Hematopoietic multipotent progenitor cell treated with erythropoietin and hydrocortisone succinate and interleukin-3 and kit ligand, for 15 days (in vitro differentiated cells): ENCODE measurements around the gene USP17L10.
"Not testable (repeated sequence)": the region's sequence is repeated elsewhere in the genome, so short reads cannot be mapped to it uniquely, and the experiment has no call there.

ENCODE experiments used
- DNase-seq: peaks from one replicate; pipeline ENCODE4 v3.0.0-alpha.2; 2015; ENCODE audit warnings: low spot score

USP17L10 gene, protein sequence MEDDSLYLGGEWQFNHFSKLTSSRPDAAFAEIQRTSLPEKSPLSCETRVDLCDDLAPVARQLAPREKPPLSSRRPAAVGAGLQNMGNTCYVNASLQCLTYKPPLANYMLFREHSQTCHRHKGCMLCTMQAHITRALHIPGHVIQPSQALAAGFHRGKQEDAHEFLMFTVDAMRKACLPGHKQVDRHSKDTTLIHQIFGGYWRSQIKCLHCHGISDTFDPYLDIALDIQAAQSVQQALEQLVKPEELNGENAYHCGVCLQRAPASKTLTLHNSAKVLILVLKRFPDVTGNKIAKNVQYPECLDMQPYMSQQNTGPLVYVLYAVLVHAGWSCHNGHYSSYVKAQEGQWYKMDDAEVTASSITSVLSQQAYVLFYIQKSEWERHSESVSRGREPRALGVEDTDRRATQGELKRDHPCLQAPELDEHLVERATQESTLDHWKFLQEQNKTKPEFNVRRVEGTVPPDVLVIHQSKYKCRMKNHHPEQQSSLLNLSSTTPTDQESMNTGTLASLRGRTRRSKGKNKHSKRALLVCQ

DNA sequence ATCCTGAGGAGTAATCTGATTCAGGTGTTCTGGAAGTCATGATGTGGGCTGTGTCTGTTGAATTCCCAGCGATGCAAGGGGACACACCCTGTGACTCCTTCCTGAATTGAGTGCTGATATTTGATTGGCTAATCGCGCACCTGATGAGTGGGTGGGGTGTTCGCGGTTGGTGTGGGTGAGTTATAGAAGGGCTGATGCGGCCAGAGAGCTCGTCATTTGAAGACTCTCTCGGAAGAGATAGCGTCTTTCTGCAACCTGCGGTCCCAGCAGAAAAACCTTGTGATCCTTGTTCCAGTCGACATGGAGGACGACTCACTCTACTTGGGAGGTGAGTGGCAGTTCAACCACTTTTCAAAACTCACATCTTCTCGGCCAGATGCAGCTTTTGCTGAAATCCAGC lies at the start of gene USP17L10:
USP17L10 (plus strand) TSS at position 301 of the 400 bp plus-strand sequence; CDS start at position 301, 0 bp downstream.
- DNase-seq, result not testable (repeated sequence)

DNA sequence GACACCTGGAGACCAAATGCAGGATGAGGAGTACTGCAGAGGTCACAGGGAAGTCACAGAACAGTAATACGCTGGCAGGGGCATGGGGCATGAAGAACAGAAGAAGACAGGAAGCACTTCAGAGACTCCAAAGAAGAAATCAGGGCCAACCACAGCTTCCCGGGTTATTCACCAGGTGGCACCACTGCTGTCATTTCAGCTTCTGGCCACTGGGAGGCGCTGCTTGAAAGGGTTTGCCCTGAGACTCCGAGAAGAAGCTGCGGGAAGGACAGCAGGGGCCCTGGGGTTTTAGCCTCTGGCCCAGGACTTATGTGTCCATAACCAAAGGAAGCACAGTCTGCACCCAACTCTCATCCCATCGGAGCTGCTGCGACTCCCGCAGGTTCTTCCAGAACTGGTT lies 44.5 kb upstream of the USP17L10 start:
- DNase-seq, result not testable (repeated sequence)

DNA sequence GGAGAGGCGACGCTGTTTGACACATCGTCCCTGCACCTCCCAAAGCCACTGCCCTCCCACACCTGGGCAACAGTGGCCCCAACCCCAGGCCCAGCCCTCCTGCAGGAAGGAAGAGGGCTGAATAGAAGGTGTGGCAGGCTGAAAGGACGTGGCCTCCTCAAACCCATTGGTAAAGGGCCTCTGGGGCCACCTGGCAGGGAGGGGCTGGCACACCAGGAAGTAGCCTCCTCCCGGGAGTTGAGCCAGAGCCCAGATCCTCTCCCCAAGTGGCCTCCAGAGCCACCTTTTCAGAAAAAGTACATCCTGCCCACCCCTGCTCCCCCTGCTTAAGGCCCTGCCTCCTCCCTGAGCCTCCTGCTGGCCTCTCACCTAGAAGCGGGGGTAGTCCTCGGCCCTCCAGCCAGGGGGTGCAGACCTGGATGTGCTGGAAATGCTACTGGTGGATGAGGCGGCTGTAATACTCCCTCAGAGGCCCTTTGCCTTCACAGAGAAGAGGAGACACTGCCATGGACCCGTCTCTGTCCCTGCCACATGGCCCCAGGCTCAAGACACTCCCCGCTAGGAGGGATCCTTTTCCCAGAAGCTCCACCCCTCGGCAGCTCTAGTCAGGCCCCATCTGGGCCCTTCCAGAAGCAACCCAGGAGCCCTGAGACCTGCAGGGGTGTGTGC lies 40.5 kb upstream of the USP17L10 start, which contains the start of gene FAM90A26:
FAM90A26 (plus strand) TSS at position 619 of the 669 bp plus-strand sequence. CDS start 2,764 bp downstream, outside the sequence.
- not testable (repeated sequence) for DNase-seq

DNA sequence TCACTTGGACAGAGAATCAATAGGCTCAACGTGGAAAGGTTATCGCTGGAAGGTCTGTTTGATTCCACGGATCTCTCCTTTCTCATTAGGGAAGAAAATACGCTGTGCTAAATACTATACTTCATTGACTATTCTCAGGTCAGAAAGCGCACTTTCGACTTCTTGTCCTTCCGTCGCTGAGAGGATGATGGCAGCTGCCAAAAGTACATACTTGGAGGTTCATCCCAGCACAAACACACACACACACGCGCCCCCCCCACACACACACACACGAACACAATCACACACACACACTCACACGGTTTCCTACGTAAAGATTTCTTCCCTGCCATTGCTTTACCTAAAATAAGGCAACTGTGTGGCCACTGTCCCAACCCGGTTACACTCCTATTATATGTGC lies 4.2 kb downstream of the USP17L10 start:
- not testable (repeated sequence) for DNase-seq

DNA sequence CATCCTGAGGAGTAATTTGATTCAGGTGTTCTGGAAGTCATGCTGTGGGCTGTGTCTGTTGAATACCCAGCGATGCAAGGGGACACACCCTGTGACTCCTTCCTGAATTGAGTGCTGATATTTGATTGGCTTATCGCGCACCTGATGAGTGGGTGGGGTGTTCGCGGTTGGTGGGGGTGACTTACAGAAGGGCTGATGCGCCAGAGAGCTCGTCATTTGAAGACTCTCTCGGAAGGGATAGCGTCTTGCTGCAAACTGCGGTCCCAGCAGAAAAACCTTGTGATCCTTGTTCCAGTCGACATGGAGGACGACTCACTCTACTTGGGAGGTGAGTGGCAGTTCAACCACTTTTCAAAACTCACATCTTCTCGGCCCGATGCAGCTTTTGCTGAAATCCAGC lies 4.6 kb downstream of the USP17L10 start, which contains the start of gene USP17L11:
USP17L11 (plus strand) TSS at position 301 of the 400 bp plus-strand sequence; CDS start at position 301, 0 bp downstream.
- DNase-seq, result not testable (repeated sequence)

DNA sequence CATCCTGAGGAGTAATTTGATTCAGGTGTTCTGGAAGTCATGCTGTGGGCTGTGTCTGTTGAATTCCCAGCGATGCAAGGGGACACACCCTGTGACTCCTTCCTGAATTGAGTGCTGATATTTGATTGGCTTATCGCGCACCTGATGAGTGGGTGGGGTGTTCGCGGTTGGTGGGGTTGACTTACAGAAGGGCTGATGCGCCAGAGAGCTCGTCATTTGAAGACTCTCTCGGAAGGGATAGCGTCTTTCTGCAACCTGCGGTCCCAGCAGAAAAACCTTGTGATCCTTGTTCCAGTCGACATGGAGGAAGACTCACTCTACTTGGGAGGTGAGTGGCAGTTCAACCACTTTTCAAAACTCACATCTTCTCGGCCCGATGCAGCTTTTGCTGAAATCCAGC lies 9.4 kb downstream of the USP17L10 start, which contains the start of gene USP17L12:
USP17L12 (plus strand) TSS at position 301 of the 400 bp plus-strand sequence; CDS start at position 301, 0 bp downstream.
- not testable (repeated sequence) for DNase-seq

DNA sequence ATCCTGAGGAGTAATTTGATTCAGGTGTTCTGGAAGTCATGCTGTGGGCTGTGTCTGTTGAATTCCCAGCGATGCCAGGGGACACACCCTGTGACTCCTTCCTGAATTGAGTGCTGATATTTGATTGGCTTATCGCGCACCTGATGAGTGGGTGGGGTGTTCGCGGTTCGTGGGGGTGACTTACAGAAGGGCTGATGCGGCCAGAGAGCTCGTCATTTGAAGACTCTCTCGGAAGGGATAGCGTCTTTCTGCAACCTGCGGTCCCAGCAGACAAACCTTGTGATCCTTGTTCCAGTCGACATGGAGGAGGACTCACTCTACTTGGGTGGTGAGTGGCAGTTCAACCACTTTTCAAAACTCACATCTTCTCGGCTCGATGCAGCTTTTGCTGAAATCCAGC lies 14.1 kb downstream of the USP17L10 start, which contains the start of gene USP17L13:
USP17L13 (plus strand) TSS at position 301 of the 400 bp plus-strand sequence; CDS start at position 301, 0 bp downstream.
- DNase-seq, result not testable (repeated sequence)

DNA sequence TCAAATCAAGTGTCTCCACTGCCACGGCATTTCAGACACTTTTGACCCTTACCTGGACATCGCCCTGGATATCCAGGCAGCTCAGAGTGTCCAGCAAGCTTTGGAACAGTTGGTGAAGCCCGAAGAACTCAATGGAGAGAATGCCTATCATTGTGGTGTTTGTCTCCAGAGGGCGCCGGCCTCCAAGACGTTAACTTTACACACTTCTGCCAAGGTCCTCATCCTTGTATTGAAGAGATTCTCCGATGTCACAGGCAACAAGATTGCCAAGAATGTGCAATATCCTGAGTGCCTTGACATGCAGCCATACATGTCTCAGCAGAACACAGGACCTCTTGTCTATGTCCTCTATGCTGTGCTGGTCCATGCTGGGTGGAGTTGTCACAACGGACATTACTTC lies 19.8 kb downstream of the USP17L10 start:
- not testable (repeated sequence) for DNase-seq

DNA sequence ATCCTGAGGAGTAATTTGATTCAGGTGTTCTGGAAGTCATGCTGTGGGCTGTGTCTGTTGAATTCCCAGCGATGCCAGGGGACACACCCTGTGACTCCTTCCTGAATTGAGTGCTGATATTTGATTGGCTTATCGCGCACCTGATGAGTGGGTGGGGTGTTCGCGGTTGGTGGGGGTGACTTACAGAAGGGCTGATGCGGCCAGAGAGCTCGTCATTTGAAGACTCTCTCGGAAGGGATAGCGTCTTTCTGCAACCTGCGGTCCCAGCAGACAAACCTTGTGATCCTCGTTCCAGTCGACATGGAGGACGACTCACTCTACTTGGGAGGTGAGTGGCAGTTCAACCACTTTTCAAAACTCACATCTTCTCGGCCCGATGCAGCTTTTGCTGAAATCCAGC lies 23.6 kb downstream of the USP17L10 start, which contains the start of gene USP17L15:
USP17L15 (plus strand) TSS at position 301 of the 400 bp plus-strand sequence; CDS start at position 301, 0 bp downstream.
- not testable (repeated sequence) for DNase-seq

DNA sequence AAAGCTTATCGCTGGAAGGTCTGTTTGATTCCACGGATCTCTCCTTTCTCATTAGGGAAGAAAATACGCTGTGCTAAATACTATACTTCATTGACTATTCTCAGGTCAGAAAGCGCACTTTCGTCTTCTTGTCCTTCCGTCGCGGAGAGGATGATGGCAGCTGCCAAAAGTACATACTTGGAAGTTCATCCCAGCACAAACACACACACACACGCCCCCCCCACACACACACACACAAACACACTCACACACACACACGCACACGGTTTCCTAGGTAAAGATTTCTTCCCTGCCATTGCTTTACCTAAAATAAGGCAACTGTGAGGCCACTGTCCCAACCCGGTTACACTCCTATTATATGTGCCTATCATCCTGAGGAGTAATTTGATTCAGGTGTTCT lies 28.0 kb downstream of the USP17L10 start:
- DNase-seq, result not testable (repeated sequence)

DNA sequence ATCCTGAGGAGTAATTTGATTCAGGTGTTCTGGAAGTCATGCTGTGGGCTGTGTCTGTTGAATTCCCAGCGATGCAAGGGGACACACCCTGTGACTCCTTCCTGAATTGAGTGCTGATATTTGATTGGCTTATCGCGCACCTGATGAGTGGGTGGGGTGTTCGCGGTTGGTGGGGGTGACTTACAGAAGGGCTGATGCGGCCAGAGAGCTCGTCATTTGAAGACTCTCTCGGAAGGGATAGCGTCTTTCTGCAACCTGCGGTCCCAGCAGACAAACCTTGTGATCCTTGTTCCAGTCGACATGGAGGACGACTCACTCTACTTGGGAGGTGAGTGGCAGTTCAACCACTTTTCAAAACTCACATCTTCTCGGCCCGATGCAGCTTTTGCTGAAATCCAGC lies 33.1 kb downstream of the USP17L10 start, which contains the start of gene USP17L17:
USP17L17 (plus strand) TSS at position 301 of the 400 bp plus-strand sequence; CDS start at position 301, 0 bp downstream.
- not testable (repeated sequence) for DNase-seq

DNA sequence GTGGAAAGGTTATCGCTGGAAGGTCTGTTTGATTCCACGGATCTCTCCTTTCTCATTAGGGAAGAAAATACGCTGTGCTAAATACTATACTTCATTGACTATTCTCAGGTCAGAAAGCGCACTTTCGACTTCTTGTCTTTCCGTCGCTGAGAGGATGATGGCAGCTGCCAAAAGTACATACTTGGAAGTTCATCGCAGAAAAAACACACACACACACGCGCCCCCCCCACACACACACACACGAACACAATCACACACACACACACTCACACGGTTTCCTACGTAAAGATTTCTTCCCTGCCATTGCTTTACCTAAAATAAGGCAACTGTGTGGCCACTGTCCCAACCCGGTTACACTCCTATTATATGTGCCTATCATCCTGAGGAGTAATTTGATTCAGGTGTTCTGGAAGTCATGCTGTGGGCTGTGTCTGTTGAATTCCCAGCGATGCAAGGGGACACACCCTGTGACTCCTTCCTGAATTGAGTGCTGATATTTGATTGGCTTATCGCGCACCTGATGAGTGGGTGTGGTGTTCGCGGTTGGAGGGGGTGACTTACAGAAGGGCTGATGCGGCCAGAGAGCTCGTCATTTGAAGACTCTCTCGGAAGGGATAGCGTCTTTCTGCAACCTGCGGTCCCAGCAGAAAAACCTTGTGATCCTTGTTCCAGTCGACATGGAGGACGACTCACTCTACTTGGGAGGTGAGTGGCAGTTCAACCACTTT lies 37.7 kb downstream of the USP17L10 start, which contains the start of gene USP17L18:
USP17L18 (plus strand) TSS at position 678 of the 728 bp plus-strand sequence; CDS start at position 678, 0 bp downstream.
- DNase-seq, result not testable (repeated sequence)

DNA sequence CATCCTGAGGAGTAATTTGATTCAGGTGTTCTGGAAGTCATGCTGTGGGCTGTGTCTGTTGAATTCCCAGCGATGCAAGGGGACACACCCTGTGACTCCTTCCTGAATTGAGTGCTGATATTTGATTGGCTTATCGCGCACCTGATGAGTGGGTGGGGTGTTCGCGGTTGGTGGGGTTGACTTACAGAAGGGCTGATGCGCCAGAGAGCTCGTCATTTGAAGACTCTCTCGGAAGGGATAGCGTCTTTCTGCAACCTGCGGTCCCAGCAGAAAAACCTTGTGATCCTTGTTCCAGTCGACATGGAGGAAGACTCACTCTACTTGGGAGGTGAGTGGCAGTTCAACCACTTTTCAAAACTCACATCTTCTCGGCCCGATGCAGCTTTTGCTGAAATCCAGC lies 42.6 kb downstream of the USP17L10 start, which contains the start of gene USP17L19:
USP17L19 (plus strand) TSS at position 301 of the 400 bp plus-strand sequence; CDS start at position 301, 0 bp downstream.
- not testable (repeated sequence) for DNase-seq

DNA sequence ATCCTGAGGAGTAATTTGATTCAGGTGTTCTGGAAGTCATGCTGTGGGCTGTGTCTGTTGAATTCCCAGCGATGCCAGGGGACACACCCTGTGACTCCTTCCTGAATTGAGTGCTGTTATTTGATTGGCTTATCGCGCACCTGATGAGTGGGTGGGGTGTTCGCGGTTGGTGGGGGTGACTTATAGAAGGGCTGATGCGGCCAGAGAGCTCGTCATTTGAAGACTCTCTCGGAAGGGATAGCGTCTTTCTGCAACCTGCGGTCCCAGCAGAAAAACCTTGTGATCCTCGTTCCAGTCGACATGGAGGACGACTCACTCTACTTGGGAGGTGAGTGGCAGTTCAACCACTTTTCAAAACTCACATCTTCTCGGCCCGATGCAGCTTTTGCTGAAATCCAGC lies 47.4 kb downstream of the USP17L10 start, which contains the start of gene USP17L20:
USP17L20 (plus strand) TSS at position 301 of the 400 bp plus-strand sequence; CDS start at position 301, 0 bp downstream.
- not testable (repeated sequence) for DNase-seq
